Measurements from ENCODE around the gene FKBP8. TPM values are rescaled to one million over a fixed set of nuclear protein-coding genes. Genes with fewer than 3 reads are reported as not detected.
"Not testable (repeated sequence)": the region's sequence is repeated elsewhere in the genome, so short reads cannot be mapped to it uniquely, and the experiment has no call there.

FKBP8 gene
- total RNA-seq, 2 experiments from 2014 or later, result 200 to 201 TPM

DNA sequence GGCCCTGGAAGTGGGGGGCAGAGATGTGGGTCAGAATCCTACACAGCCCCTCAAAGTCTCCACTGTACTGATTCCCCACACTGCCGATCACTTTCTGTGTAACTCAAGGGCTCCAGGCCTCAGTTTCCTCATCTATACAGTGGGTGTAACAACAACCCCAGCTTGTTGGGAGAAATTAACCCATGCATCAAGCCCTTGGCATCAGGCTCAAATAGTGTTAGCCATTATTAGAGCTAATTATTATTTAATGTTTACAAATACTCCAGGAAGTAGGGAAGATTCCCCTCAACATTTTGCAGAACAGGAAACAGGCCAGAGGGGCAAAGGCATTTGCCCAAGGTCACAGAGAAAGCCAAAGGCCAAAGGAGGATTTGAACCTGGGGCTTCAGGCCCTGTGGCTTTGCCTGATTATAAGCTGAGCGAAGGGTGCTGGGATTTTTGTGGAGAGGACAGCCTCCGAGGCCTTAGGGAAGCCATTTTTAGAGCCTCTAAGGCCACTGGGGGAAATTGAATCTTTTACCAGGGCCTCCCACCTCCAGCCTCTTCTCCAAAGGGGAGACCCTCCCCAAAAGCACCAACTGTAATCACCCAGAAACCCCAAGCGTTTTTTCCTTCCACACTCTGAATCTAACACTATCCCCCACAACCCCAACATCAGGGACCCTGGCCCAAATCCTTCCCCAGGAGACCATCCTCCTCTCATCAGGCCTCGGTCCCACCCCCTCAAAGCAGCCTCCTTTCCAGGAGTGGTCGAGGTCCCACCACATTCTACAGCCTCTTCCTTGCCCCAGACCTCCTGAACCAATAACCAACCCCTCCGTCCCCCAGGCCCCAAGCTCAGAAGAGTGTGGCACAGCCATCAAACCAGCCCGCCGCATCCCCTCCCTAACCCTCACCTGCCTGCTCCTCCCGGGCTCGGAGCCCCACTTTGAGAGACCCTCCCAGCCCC is 1.1 kb downstream of the FKBP8 start:
- Histone ChIP-seq H4K20me1 (ENCODE audit: insufficient read depth, low read length) (no peaks in the 10 kb centered on the region), H3K4me2 (ENCODE audit: low read length) (peak overlapping the region; percentile 99), H3K4me1 (ENCODE audit: insufficient read depth, low read length, poor library complexity, severe bottlenecking) (peaks cover 19% of the 10 kb centered on the region), H3K9me3 (ENCODE audit: low read length) (no peaks in the 10 kb centered on the region), H2AFZ (ENCODE audit: low read length) (no peak overlapping the region), H3K27ac (ENCODE audit: low read depth, low read length, poor library complexity, severe bottlenecking) (peak overlapping the region; percentile 40), H3K9me2 (ENCODE audit: insufficient read depth, low read length) (no peaks in the 10 kb centered on the region), H3K36me3 (ENCODE audit: insufficient read depth, low read length) (peaks cover 40% of the 10 kb centered on the region), H3K79me2 (ENCODE audit: insufficient read depth, low read depth, low read length) (peaks cover 12% of the 10 kb centered on the region), H3K4me3 (ENCODE audit: low read depth, low read length, poor library complexity, severe bottlenecking) (peak overlapping the region; percentile 76)
- peak; percentile 28 for DNase-seq (ENCODE audit: low spot score)
- ChIA-PET CTCF (ENCODE audit: unreplicated experiment) (interaction anchor here (0.6 kb wide), 2 partner anchors 11 to 21 kb away, joined by 3 read pairs; no protein-coding TSS in a partner anchor), POLR2A (interaction anchor here (0.6 to 1.0 kb wide), 3 partner anchors 10 to 150 kb away, joined by 3 to 5 read pairs (median 3); no protein-coding TSS in a partner anchor)
- TF ChIP-seq, protein P1, sequence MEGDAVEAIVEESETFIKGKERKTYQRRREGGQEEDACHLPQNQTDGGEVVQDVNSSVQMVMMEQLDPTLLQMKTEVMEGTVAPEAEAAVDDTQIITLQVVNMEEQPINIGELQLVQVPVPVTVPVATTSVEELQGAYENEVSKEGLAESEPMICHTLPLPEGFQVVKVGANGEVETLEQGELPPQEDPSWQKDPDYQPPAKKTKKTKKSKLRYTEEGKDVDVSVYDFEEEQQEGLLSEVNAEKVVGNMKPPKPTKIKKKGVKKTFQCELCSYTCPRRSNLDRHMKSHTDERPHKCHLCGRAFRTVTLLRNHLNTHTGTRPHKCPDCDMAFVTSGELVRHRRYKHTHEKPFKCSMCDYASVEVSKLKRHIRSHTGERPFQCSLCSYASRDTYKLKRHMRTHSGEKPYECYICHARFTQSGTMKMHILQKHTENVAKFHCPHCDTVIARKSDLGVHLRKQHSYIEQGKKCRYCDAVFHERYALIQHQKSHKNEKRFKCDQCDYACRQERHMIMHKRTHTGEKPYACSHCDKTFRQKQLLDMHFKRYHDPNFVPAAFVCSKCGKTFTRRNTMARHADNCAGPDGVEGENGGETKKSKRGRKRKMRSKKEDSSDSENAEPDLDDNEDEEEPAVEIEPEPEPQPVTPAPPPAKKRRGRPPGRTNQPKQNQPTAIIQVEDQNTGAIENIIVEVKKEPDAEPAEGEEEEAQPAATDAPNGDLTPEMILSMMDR (conservative IDR thresholded peaks at IDR 0.05; ENCODE audit: low read length), result no peak
- no peak for TF ChIP-seq EZH2phosphoT487 (IDR thresholded peaks at IDR 0.05; ENCODE audit: borderline replicate concordance, low read depth, low read length)
- intact Hi-C loops (cut with micrococcal nuclease; ENCODE audit: unreplicated experiment), result loop anchor here (2.0 kb wide), 1 partner anchor 47 kb away; the partner anchor contains the start of gene REX1BD
- no TSS peak for BruUV-seq (replicated peaks)

DNA sequence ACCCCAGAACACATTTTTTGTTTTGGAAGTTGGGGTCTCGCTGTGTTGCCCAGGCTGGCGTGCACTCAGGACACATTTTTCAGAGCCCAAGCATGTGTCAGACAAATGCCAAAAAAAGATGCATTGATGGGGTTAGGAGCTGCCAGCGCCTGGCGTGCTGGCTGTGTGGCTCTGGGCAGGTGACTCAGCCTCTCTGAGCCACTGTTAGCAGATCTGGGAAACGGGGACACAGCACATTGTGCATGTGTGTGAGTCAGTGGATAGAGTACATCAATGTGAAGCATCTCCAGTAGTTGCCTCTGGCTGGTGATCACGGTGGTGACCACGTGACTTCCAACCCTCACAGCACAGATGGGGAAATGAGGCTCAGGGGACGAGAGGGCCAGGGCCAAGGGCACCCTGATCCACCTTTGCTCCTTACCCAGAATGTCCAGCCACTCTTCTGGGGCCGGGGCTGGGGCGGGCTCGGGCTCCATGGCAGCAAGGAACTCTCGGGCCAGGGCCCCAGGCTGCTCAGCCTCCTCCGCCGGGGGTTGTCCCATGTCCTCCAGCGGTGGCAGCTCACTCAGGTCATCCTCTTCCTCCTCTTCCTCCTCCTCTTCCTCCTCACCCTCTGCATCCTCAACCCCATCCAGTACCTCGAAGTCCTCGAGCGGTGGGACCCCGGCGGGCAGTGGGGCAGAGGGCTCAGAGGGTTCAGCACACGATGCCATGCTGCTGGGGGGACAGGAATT is 1.9 kb downstream of the FKBP8 start:
- Histone ChIP-seq H3K9me3 (ENCODE audit: low read length) (no peaks in the 10 kb centered on the region), H3K4me1 (ENCODE audit: insufficient read depth, low read length, poor library complexity, severe bottlenecking) (peaks cover 19% of the 10 kb centered on the region), H3K27ac (ENCODE audit: low read depth, low read length, poor library complexity, severe bottlenecking) (no peak overlapping the region), H3K36me3 (ENCODE audit: insufficient read depth, low read length) (peaks cover 47% of the 10 kb centered on the region), H2AFZ (ENCODE audit: low read length) (no peak overlapping the region), H3K9me2 (ENCODE audit: insufficient read depth, low read length) (no peaks in the 10 kb centered on the region), H3K79me2 (ENCODE audit: insufficient read depth, low read depth, low read length) (peaks cover 12% of the 10 kb centered on the region), H3K4me2 (ENCODE audit: low read length) (peak overlapping the region; percentile 99), H3K4me3 (ENCODE audit: low read depth, low read length, poor library complexity, severe bottlenecking) (peak overlapping the region; percentile 76), H4K20me1 (ENCODE audit: insufficient read depth, low read length) (no peaks in the 10 kb centered on the region)
- no peak for DNase-seq (ENCODE audit: low spot score)
- POLR2A ChIA-PET, result no interaction called here
- intact Hi-C loops (cut with micrococcal nuclease; ENCODE audit: unreplicated experiment), result no loop called here
- TF ChIP-seq EZH2phosphoT487 (IDR thresholded peaks at IDR 0.05; ENCODE audit: borderline replicate concordance, low read depth, low read length), result no peak
- TF ChIP-seq, protein P1 (conservative IDR thresholded peaks at IDR 0.05; ENCODE audit: low read length), result no peak
- BruUV-seq (replicated peaks), result no TSS peak
- CTCF ChIA-PET (ENCODE audit: unreplicated experiment), result no interaction called here

DNA sequence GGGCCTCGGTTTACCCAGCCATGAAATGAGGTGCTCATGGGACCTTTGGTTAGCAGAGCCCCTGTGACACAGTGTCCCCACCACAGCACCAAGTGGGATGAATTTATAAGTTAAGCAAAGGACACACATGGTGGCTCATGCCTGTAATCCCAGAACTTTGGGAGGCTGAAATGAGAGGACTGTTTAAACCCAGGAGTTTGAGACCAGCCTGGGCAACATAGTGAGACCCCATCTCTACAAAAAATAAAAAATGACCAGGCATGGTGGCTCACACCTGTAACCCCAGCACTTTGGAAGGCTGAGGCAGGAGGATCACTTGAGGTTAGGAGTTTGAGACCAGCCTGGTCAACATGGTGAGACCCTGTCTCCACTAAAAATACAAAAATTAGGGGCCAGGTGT is 3.2 kb downstream of the FKBP8 start:
- POLR2A ChIA-PET; DNase-seq (ENCODE audit: low spot score); H3K9me3 ChIP-seq (ENCODE audit: low read length); BruUV-seq (replicated peaks); CTCF ChIA-PET (ENCODE audit: unreplicated experiment); H2AFZ ChIP-seq (ENCODE audit: low read length); H3K27ac ChIP-seq (ENCODE audit: low read depth, low read length, poor library complexity, severe bottlenecking); H3K9me2 ChIP-seq (ENCODE audit: insufficient read depth, low read length); H4K20me1 ChIP-seq (ENCODE audit: insufficient read depth, low read length); H3K4me2 ChIP-seq (ENCODE audit: low read length); H3K4me3 ChIP-seq (ENCODE audit: low read depth, low read length, poor library complexity, severe bottlenecking); intact Hi-C loops (cut with micrococcal nuclease; ENCODE audit: unreplicated experiment): not testable (repeated sequence)
- Histone ChIP-seq H3K36me3 (ENCODE audit: insufficient read depth, low read length) (peaks cover 55% of the 10 kb centered on the region), H3K4me1 (ENCODE audit: insufficient read depth, low read length, poor library complexity, severe bottlenecking) (peaks cover 19% of the 10 kb centered on the region), H3K79me2 (ENCODE audit: insufficient read depth, low read depth, low read length) (peaks cover 12% of the 10 kb centered on the region)
